Suppressor macrophage treated with lipopolysaccharide for 1 hour (primary cell): ENCODE results near the gene XPR1.

Source experiments
- DNase-seq, 3 donors: peaks; one replicate each; pipeline ENCODE4 v3.0.0-alpha.2; 2020 to 2022

Gene XPR1

DNA sequence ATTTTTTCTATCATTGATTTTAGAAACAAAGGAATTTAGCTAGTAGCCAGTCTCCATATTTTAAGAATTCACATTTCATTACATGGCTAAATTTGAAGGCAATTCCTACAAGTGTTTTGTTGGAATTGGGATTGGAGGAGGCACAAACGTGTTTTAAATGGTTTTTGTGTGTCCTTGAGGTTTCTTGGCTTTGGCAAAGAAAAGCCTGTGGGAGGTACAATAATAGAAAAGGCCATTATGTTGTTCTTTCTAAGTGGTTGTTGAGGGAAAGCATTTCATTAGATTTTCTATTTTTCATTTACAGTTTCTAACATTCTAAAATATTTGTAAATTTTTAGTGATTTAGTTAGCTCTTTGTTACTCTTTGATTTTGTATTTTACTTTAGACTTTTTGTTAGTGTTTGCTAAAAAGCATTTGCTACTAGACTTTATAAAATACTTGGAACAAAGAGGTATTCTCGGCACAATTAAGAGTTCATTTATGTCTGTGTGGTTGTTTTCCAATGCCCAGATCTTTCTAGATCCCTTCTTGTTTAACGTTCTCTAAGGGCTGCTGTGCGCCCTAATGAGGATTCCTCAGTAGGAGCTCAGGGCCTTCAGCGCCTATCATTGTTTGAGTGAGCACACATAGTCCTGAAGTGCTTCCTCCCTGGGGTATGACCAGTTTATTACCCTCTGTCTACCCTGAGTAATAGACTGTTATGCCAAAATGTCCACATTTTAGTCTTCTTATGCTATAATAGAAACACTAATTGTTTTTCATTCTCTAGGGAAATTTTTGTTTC is 210.9 kb downstream of the XPR1 start:
- no peak for DNase-seq

DNA sequence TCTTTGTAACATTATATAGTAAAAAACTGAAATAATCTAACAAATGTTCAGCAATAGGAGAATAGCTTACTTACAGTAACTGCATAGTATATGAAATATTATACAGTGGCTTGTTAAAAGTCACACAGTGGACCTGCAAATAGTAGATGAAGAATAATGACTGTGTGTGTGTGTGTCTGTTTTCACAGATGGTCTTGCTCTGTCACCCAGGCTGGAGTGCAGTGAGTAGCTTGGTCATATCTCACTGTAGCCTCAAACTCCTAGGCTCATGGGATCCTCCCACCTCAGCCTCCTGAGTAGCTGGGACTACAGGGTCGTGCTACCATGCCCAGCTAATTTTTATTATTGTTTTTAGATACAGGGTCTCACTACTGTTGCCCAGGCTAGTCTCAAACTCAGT is 213.5 kb downstream of the XPR1 start:
- no peak for DNase-seq

DNA sequence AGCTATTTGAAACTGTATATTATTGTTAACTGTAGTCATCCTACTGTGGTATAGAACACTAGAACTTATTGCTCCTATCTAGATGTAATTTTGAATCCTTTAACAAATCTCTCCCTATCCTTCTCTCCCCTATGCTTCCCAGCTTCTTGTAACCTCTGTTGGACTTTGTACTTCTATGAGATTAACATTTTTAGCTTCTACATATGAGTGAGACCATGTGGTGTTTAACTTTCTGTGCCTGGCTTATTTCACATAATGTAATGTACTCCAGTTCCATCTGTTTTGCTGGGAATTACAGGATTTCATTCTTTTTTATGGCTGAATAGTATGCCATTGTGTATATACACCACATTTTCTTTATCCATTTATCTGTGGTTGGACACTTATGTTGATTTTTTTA is 216.4 kb downstream of the XPR1 start:
- no peak for DNase-seq

DNA sequence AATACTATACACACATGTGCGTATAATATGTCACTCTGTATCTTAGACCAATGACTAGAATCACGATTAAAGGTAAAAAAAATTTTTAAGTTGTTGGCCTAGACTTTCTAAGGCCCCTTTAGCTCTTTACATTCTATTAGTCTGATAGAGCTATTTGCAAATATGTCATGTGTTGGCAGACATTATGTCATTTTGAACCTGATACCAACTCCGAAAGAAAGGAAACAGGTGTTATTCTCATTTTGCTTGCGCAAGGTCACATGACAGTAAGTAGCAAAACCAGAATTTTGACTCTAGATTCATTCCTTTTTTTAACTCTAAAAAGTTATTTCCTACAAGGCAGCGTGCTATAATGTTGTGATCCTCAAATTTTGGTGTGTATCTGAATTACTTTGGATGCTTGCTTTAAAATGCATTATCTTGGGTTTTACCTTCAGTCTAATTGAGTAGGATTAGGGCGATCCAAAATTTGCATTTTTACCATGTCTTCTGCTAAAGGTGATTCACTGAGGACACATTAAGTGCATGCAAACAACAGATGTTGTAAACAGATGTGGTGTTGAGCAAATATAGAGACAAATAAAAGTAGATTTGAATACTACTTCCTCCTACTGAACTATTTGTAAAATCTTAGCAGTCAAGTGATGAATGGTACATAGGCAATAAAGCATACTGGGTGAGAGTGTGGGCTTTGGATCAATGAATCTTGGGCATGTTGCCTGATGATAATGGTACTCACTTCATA is 217.4 kb downstream of the XPR1 start:
- no peak for DNase-seq

DNA sequence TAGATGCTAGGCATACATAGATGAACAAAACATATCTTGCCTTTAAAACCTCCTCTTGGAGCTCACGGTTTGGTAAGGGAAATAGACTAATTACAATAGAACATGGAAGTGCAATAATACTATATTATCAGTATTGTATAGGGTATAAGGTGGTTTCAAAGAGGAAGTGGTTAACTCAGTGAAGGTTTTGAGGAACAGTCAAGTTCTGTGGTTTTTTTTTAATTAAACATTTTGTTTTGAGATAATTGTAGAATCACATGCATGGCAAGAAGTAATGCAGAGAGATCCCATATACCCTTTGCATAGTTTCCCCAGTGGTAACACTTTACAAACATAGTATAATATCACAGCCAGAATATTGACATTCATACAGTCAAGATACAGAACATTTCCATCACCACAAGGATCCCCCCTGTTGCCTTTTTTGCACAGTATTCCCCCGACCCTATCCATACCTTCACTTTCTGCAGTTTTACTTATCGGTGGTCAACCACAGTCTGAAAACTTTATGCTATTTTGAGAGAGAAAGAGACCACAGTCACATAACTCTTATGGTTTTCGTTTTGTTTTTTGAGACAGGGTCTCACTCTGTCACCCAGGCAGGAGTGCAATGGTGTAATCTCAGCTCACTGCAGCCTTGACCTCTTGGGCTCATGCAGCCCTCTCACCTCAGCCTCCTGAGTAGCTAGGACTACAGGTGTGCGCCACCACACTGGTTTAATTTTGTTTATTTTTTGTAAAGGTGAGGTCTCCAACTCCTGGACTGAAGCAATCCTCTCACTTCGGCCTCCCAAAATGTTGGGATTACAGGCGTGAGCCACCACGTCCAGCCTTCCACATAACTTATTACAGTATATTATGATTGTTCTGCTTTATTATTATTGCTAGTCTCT is 220.4 kb downstream of the XPR1 start:
- peak in 2 of 3 donors; percentile 7 to 19 for DNase-seq

DNA sequence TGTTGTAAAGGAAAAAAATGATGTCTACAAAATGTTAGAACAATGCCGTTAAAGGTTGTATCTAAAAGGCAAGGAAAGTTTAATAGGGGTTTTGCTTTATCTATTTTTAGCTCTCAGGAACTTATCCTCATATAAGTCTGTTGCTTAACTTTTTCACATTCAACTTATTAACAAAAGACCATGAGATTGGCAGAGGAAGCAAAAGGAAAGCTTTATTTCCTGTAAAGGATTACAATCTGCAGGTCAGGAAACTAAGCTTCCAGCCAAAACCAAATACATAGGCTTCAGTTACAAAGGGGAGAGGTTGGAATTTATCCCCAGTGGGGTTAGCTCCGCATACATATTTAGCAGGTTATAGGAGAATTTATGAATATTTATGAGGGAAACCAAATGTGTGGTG is 222.2 kb downstream of the XPR1 start:
- DNase-seq: no peak

DNA sequence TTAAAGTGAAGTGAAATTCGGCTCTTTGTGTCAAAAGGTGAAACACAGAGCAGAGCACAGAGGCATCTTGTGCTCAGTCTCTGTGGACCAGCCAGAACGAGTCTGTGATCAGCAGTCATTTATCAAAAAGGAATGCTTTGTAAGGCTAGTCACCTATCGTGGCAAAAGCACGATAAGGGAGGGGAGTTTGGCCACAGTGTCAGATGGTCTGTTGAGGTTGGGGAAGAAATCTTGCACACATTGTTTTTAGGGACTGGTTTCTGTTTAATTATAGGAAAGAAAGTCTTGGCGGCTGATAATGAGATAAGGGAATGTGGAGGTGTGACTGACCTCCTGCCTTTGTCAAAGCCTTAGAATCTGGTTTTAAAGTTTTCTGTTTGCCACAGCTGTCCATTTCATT is 222.6 kb downstream of the XPR1 start:
- no peak for DNase-seq

DNA sequence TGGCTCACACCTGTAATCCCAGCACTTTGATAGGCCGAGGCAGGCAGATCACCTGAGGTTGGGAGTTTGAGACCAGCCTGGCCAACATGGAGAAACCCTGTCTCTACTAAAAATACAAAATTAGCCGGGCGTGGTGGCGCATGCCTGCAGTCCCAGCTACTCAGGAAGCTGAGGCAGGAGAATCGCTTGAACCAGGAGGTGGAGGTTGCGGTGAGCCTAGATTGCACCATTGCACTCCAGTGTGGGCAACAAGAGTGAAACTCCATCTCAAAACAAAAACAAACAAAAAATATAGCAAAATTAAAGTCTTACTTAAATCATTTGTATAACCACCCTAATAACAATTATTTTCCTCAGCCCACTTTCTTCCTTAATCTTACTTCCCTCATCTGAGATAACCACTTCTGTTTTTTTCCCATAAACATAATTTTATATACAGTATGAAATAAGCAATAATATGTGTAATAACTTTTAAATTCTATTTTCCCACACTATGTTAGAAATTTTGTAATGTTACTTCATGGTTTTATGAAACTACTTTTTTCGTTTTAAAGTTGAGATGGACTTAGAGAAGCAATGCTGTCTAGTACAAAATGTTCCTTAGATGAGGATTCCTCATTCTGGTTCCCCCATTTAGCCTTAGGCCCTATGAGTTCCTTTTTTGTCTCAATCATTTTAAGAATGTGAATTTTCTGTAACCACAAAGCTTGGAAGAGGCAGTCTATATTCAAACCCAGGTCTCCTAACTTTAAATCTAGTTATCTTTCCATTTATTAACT is 226.3 kb downstream of the XPR1 start:
- peak; percentile 12 to 41 (median 33) for DNase-seq

DNA sequence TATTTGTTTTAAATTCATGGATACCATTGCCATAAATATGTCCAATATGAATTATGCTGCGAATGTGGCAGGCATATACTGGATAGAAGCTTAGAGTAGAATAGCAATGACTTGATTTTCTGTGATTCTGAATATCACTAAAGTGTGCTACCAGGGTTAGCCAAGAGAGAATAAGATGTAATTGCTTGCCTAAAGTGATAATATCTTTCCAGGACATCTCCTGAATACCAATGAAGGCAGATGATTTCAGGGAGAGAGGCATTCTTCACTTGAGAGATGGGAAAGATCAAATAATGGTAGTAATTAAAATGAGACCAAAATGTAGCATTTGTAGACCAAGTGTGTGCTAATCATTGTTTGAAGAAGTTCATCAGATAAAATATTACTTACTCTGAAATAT is 227.5 kb downstream of the XPR1 start:
- no peak for DNase-seq

DNA sequence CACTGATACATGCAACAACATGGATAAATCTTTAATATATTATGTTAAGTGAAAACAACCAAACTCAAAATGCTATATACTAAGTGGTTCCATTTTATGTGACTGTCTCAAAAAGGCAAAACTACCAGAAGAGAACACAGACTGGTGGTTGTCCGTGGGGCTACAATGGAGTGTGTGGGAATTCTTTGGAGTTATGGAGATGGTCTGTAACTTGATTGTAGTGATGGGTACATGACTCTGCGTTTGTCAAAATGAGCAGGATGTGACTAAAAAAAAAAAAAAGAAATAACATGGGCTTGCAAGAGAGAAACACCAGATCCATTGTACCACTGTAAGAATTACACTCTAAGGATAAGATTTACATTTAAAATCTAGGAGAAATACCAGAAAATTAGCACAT is 228.7 kb downstream of the XPR1 start:
- no peak for DNase-seq

DNA sequence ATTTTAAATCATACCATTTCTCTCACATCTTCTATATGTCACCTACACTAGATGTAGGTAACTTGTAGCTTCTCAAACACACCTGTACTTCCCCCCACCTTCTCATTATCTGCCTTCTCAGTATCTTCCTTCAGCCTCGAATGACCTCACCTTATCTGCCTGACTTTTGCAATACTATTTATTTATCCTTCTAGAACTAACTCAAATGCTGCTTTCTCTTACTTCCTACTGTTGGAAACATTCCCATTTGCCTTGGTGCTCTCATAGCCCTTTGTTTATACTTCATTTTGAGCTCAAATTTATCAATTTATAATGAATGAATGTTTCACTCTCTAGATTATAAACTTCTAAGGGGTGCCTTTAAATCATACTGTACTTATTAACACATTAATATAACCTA is 230.5 kb downstream of the XPR1 start:
- no peak for DNase-seq

DNA sequence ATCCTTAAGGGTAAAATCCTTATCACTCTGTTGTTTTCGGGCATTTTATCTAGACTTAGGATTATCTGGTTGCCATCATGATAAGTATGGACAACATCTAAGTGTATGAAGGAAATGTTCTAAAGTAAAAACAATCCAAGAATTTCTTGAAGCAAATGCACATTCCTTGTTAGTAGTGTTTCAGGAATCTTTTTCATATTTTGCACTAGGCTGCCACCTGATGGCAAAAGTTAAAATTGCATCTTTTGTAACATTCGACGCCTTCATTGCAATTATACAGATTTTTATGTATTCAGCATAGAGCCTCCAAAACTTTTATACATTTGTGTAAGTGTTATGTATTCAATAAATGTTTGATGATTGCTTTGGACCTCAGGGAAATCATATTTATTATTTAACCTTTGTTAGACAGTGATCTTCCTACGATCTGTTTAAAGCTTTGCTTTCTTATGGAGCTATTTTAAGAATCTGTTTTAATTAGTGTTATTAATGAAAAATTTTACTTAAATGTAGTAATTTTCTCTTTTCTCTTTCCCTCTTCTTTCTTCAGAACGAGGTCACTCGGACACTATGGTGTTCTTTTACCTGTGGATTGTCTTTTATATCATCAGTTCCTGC is 231.4 kb downstream of the XPR1 start:
- peak; percentile 53 to 74 (median 73) for DNase-seq

DNA sequence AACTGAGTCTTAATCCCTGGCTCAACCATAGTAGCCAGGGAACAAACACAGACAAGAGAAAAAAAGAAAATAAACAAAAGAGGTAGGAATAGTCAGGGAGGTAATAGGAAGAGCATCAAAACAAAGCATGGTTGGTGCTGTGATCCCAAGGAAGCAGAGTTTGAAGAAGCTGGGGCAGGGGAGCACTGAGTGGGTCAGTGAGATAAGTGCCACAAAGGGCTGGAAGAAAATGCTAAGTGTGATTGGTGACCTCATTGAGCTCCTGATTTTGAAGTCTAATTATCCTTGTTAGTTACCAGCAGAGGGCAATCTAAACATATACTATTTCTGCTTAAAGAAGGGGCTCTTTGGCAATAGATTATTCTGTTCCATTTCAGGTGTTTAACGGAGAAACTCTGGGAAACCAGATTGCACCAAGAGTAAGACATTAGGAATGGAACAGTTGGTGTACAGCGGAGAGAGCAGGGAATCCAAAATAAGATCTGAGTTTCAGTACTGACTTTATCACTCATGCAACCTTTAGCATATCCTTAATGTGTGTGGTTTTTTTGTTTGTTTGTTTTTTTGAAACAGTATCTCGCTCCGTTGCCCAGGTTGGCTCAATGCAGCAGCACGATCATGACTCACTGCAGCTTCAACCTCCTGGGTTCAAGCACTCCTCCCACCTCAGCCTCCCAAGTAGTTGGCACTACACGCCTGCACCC is 250.1 kb downstream of the XPR1 start:
- DNase-seq: peak; percentile 29 to 73 (median 69)

DNA sequence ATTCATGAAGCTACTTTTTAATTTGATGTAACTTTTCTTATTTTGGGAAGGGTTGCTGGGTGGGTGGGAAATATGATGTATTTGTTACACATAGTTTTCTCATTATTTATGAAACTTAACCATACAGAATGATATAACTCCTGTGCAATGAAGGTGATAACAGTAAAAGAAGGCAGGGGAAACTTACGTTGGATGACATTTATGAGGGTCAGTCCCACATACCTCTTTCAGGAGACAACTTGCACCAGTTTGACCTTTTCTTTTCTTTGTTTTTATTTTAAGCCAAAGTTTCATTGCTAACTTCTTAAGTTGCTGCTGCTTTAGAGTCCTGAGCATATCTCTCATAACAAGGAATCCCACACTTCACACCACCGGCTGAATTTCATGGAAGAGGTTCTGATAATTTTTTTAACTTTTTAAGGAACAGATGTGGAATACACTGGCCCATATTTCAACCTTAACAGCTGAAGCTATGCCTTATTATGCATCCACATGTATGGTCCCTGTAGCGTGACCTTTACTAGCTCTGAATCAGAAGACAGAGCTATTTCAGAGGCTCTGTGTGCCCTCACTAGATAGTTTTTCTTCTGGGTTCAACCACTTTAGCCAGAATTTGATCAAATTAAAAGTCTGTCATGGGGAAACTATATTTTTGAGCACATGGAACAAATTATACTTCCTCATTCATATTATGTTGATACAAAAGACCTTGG is 252.9 kb downstream of the XPR1 start:
- no peak for DNase-seq

DNA sequence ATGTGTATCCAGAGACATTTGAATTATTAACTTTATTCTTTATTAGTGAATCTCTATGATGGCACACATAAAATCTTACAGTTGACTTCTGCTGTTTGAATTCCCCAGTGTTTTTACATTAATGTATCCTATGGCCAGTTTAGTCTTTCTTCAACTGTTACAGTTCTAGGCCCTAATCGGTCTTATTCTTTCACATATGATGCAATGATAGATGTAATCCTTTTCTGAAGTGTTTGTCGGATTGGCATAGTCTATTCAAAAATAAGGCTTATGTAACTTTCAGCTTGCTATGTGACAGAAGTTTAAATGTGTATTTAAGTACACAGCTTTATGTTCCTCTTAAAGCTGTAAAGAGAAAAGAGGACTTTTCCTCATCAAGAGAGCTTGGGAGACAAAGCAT is 254.5 kb downstream of the XPR1 start:
- no peak for DNase-seq

DNA sequence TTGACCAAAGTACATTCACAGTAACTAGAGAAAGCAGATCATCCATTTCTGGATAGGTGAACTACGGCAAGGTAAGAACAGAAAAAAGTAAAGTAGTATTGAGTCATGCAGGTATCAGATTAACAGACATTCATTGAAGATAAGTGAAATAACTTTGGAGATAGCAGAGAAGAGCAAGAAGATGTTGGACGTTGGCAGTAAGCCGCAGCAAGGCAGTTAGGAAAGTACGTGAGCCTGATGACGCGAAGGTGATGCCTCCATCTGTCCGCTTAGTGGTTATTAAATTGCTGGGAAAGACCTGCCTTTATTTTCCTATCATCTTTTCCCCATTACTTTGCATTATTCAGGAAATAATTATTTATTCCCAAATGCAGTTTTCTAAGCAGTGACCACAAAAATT is 256.0 kb downstream of the XPR1 start:
- DNase-seq: no peak

DNA sequence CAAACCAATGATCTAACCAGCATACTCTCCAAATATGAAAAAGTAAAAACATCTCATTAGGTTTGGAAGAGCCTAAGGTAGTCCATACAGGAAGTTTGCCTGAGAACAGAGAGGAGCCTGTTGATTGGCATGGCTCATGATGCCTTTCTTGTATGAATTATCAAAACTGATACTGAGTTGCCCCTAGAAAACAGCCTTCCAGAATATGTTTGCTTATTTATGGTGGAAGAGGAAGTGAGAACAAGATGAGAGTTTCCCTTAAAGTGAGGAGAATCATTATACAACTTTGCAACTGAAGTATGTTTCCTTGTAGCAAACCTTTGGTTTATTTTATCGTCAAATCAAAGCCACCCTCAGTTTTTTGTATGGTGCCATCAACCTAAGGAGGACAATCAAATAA is 257.0 kb downstream of the XPR1 start:
- DNase-seq: peak in 2 of 3 donors; percentile 19 to 22

DNA sequence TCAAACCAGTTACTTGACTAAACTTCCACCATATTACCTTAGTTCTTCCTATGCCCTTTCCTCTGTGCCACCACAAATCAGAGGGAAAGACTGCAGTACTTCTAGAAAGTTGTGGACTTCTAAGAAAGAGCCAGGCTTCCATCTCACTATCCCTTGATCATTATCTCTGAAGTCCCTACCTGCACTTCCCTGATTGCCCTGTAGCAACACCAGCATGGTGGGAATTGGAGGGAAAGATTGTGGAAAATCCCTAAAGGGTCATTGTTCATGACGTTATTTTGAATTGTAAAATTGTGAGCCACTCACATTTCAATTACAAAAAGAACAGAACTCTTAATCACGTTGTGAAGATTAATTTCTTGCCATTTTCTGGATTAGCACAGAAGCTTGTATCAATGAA is 257.5 kb downstream of the XPR1 start:
- no peak for DNase-seq

DNA sequence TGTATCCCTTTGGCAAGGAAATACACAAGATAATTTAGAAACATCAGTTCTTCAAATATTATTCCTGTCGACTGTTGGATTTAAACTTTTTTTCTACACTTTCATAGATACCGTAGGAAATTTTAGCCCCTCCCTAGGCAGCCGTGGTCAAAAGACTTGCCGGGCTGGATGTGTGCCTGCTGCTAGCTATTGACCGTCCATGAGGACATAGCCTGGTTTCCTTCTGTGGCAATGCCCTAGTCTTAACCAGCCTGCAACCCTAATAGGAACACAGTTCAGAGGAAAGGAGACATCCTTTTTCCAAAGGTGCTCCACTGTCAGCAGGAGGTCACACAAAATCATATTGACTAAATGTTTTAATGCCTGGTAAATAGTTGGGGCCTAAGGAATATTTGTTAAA is 260.4 kb downstream of the XPR1 start:
- no peak for DNase-seq

DNA sequence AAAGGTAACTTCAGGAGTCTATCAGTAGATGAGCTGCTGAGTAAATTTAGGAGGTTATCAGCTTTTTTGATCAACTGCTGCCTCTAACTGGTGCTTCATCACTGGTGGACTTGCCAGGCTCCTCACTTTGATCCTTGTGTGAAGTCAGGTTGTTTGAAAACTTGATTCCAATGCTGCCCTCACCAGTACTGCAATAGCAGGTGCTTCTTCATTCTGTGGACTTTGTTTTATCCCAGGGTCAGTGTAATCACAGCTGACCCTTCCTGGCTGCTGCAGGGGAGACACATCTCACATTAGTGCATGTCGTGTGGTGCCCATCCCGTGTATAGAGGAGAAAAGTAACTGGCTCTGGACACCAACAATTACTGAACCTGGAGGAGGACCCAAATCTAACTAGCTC is 260.9 kb downstream of the XPR1 start:
- no peak for DNase-seq

DNA sequence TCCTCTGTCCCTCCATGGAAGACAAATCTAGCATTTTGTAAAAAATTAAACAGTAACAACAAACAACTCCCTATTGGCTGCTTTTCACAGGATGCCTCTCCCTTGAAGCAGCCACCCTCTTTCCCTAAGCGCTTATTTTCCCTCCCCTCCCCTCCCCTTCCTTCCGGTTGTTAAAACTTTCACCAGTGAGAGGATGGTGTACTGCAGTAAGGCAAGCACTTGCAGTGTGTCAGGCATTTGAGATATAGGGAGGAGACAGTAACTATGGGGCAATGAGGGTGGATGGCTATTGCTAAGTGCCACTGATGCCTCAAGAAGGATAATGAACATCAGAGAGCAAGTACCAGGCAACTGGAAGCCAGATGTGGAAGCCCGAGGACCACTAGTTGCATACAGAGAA is 261.8 kb downstream of the XPR1 start:
- DNase-seq: no peak
